ENCODE measurements around the gene DAW1.

DNA sequence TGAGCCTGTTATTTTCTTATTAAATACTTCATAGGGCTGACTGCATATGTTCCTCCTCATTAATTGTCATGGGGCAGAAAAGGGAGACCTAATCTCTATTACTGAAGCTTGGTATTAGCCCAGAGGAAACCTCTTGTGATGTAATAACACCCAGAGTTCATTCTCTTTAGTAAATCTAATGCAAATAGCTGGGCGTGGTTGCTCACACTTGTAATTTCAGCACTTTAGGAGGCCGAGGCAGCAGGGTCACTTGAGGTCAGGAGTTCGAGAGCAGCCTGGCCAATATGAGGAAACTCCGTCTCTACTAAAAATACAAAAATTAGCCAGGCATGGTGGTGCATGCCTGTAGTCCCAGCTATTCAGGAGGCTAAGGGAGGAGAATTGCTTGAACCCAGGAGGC, 14.7 kb downstream of the DAW1 start:
- TF ChIP-seq, protein P1, sequence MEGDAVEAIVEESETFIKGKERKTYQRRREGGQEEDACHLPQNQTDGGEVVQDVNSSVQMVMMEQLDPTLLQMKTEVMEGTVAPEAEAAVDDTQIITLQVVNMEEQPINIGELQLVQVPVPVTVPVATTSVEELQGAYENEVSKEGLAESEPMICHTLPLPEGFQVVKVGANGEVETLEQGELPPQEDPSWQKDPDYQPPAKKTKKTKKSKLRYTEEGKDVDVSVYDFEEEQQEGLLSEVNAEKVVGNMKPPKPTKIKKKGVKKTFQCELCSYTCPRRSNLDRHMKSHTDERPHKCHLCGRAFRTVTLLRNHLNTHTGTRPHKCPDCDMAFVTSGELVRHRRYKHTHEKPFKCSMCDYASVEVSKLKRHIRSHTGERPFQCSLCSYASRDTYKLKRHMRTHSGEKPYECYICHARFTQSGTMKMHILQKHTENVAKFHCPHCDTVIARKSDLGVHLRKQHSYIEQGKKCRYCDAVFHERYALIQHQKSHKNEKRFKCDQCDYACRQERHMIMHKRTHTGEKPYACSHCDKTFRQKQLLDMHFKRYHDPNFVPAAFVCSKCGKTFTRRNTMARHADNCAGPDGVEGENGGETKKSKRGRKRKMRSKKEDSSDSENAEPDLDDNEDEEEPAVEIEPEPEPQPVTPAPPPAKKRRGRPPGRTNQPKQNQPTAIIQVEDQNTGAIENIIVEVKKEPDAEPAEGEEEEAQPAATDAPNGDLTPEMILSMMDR (IDR thresholded peaks at IDR 0.05; ENCODE audit: low read depth, low read length) = no peak
- no peak for TF ChIP-seq EZH2phosphoT487 (IDR thresholded peaks at IDR 0.05; ENCODE audit: low read depth)
